NCI-H345 (cell line): Measurements from ENCODE around the gene FMOD.

ENCODE experiments used
- DNase-seq: peaks from one replicate; lab custom pipeline; 2025; lab: John Stamatoyannopoulos, UW

Gene FMOD

GRCh38 chr1:203360547-203361185 is 9.7 kb upstream of the FMOD start:
- no peak for DNase-seq

- no peak for DNase-seq
These were observed 8.2 kb upstream of the FMOD start for GRCh38 chr1:203359010-203359571.

- no peak for DNase-seq
These were observed 3.3 kb upstream of the FMOD start for GRCh38 chr1:203354246-203354645.

GRCh38 chr1:203353486-203353885 is 2.6 kb upstream of the FMOD start:
- no peak for DNase-seq

- DNase-seq = no peak
These were observed 973 bp downstream of the FMOD start for GRCh38 chr1:203349773-203350524.

- DNase-seq = no peak
These were observed 1.8 kb downstream of the FMOD start for GRCh38 chr1:203349166-203349565.

- no peak for DNase-seq
These were observed 4.2 kb downstream of the FMOD start for GRCh38 chr1:203346769-203347102.

- no peak for DNase-seq
These were observed 4.7 kb downstream of the FMOD start for GRCh38 chr1:203346060-203346768.

GRCh38 chr1:203343956-203344754 is 6.8 kb downstream of the FMOD start:
- no peak for DNase-seq

GRCh38 chr1:203342192-203342940 is 8.6 kb downstream of the FMOD start:
- DNase-seq = peak; percentile 38

- peak; percentile 79 for DNase-seq
These were observed 10.7 kb downstream of the FMOD start for GRCh38 chr1:203340112-203340790.

GRCh38 chr1:203338335-203339036 is 12.4 kb downstream of the FMOD start:
- peak; percentile 56 for DNase-seq

- no peak for DNase-seq
These were observed 14.8 kb downstream of the FMOD start for GRCh38 chr1:203336097-203336496.

- no peak for DNase-seq
These were observed 15.4 kb downstream of the FMOD start for GRCh38 chr1:203335503-203335902.

- DNase-seq = no peak
These were observed 19.7 kb downstream of the FMOD start for GRCh38 chr1:203331224-203331623.

GRCh38 chr1:203328714-203329122 is 22.2 kb downstream of the FMOD start:
- DNase-seq = peak; percentile 64

GRCh38 chr1:203327684-203328457 is 23.1 kb downstream of the FMOD start:
- DNase-seq = peak; percentile 85

GRCh38 chr1:203326830-203327683 is 23.9 kb downstream of the FMOD start:
- DNase-seq = peak; percentile 95
